GM19023 (cell line): ENCODE data around the gene IRGM.

ENCODE experiments used
- ATAC-seq: cut with Tn5 transposase; IDR thresholded peaks from one replicate; pipeline ENCODE4 v1.9.1; 2021; ENCODE audit warnings: mild to moderate bottlenecking, moderate library complexity; ENCODE audit not compliant: unreplicated experiment

IRGM gene

DNA sequence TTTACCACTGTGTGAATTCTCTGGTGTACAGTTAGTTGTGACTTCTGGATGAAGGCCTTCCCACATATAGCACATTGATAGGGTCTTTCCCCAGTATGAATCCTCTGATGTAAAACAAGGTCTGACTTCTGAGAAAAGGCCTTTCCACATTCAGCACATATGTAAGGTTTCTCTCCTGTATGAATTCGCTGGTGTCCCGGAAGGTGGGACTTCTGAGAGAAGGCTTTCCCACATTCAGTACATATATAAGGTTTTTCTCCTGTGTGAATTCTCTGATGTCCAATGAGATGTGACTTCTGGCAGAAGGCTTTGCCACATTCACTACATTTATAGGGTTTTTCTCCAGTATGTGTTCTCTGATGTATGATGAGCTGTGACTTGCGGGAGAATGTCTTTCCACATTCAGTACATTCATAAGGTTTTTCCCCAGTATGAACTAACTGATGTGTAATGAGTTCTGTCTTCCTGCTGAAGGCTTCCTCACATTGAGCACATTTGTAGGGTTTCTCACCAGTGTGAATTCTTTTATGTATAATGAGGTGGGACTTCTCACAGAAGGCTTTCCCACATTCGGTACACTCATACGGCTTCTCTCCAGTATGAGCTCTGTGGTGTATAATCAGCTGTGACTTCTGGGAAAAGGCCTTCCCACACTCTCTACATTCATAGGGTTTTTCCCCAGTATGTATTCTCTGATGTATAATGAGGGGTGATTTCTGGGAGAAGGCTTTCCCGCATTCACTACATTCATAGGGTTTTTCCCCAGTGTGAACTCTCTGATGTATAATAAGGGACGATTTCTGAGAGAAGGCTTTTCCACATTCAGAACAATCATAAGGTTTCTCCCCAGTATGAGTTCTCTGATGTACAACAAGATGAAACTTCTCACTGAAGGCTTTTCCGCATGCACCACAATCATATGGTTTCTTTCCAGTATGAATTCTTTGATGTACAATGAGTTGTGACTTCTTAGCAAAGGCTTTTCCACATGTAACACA lies 49.4 kb downstream of the IRGM start:
- no peak for ATAC-seq
